ENCODE measurements around the gene FOXK1.

GRCh38 chr7:4722308-4722707 lies 40.2 kb downstream of the FOXK1 start:
- TF ChIP-seq CTCF (IDR thresholded peaks at IDR 0.05) (no peak), POLR2A (IDR thresholded peaks at IDR 0.05) (no peak)

All from adrenal gland (tissue), 5 donors.